ENCODE data around the gene AKAP13.

AKAP13 gene

GRCh38 chr15:85773249-85773648 lies 392.8 kb downstream of the AKAP13 start:
- Mint-ChIP-seq H3K4me1 (peaks cover 50% of the 10 kb centered on the region), H3K27ac (peak overlapping the region; percentile 85 to 93 (median 90)), H3K36me3 (ENCODE audit: low read depth) (peaks cover 15% of the 10 kb centered on the region), H3K9me3 (no peaks in the 10 kb centered on the region), H3K27me3 (ENCODE audit: low read depth) (peaks cover 7% of the 10 kb centered on the region), H3K4me3 (no peak overlapping the region)
- no peak for TF ChIP-seq CTCF (IDR thresholded peaks at IDR 0.05; ENCODE audit: unreplicated experiment in 3 of 3)

DNA sequence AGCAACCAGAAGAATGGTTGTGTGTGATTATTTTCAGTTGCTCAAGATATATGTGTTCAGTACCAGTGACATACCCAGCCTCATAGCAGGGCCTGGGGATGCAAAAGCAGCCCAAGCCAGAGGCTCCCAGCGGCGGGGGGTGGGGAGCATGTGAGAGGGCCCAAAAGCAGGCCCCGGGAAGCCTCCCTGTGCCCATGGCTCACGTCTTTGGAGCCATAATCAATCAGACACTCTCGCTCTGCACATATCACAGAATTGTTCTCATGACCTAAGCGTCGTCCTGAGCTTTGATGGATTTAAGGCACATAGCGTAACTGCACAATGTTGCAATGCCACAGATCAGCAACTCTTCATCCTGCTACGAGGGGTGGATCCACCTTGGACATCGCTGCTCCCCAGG lies 393.6 kb downstream of the AKAP13 start:
- H3K27ac Mint-ChIP-seq = peak overlapping the region; percentile 84 to 93 (median 89)
- no peaks in the 10 kb centered on the region for H3K9me3 Mint-ChIP-seq
- H3K4me1 Mint-ChIP-seq = peaks cover 54% of the 10 kb centered on the region
- H3K4me3 Mint-ChIP-seq = no peak overlapping the region
- H3K36me3 Mint-ChIP-seq (ENCODE audit: low read depth) = peaks cover 8% of the 10 kb centered on the region
- no peak for TF ChIP-seq CTCF (IDR thresholded peaks at IDR 0.05; ENCODE audit: unreplicated experiment in 3 of 3)
- peaks cover 7% of the 10 kb centered on the region for H3K27me3 Mint-ChIP-seq (ENCODE audit: low read depth)

DNA sequence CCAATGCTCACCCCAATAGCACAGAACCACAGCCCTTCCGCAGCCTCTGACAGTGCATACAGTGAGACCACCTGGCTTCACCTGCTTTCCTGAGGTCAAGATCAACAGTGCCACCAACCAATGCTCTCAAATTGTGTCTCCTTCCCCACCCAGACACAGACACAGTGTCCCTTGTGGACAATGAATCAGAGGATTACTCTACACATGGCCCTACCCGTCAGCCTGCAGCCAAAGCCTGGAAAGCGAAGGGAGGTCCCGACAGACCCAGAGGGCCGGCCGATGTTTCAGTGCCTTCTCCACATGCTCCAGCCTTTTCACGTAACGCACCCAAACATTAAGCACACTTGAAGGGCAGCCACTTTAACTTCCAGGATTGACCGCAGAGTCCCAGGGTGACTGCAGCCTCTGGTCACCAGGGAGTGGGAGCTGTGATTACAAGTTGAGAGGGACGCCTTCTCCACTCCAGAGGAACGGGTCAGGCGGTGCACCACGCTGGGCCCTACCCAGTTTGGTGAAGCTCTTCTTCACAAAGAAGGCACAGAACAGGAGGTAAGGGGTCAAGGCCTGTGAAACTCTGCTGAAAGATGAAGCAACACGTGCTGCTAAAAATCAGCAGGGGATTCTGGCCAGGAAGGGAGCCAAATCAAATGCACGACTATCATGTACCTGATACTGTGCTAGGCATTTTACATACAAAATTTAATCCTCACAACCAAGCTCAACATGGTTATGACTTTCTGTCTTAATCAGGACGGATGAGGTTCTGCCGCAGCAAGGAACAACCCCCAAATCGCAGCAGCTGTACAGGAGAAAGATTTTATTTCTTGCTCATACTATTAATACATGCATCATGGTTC lies 397.1 kb downstream of the AKAP13 start:
- H3K4me3 Mint-ChIP-seq = no peak overlapping the region
- no peaks in the 10 kb centered on the region for H3K9me3 Mint-ChIP-seq
- peaks cover under 1% of the 10 kb centered on the region for H3K27me3 Mint-ChIP-seq (ENCODE audit: low read depth)
- TF ChIP-seq CTCF (IDR thresholded peaks at IDR 0.05; ENCODE audit: unreplicated experiment in 3 of 3) = no peak
- peak overlapping the region; percentile 70 to 90 (median 77) for H3K27ac Mint-ChIP-seq
- H3K4me1 Mint-ChIP-seq = peaks cover 62% of the 10 kb centered on the region
- no peaks in the 10 kb centered on the region for H3K36me3 Mint-ChIP-seq (ENCODE audit: low read depth)

GRCh38 chr15:85778107-85778776 lies 397.8 kb downstream of the AKAP13 start:
- Mint-ChIP-seq H3K27ac (peak overlapping the region; percentile 70 to 90 (median 77)), H3K9me3 (no peaks in the 10 kb centered on the region), H3K27me3 (ENCODE audit: low read depth) (no peaks in the 10 kb centered on the region), H3K36me3 (ENCODE audit: low read depth) (no peaks in the 10 kb centered on the region), H3K4me1 (peaks cover 60% of the 10 kb centered on the region), H3K4me3 (no peak overlapping the region)
- TF ChIP-seq CTCF (IDR thresholded peaks at IDR 0.05; ENCODE audit: unreplicated experiment in 3 of 3) = no peak

- Mint-ChIP-seq H3K9me3 (no peaks in the 10 kb centered on the region), H3K4me1 (peaks cover 58% of the 10 kb centered on the region), H3K27ac (peak overlapping the region in 2 of 3 experiments; percentile 27 to 80), H3K4me3 (no peak overlapping the region), H3K27me3 (ENCODE audit: low read depth) (no peaks in the 10 kb centered on the region), H3K36me3 (ENCODE audit: low read depth) (no peaks in the 10 kb centered on the region)
- TF ChIP-seq CTCF (IDR thresholded peaks at IDR 0.05; ENCODE audit: unreplicated experiment in 3 of 3) = no peak
These were observed 398.8 kb downstream of the AKAP13 start for GRCh38 chr15:85779249-85779648.
